Mesenchymal stem cell (in vitro differentiated cells and primary cell): Measurements from ENCODE around the gene LRIG1.

Source experiments
- DNase-seq: peaks from one replicate; pipeline ENCODE4 v3.0.0-alpha.2; 2013
- H2AFZ ChIP-seq: one replicate; pipeline ENCODE4 v1.6.1; 2013; ENCODE audit warnings: low read depth, mild to moderate bottlenecking, control low read depth, inconsistent platforms, low read length, moderate library complexity
- H2AK5ac ChIP-seq: 2 replicates; pipeline ENCODE4 v1.6.1; 2013; ENCODE audit warnings: low read length, moderate library complexity, mild to moderate bottlenecking, inconsistent platforms; ENCODE audit not compliant: severe bottlenecking
- H2BK120ac ChIP-seq: one replicate; pipeline ENCODE4 v1.6.1; 2013; ENCODE audit warnings: low read depth, mild to moderate bottlenecking, inconsistent platforms, low read length, moderate library complexity
- H2BK12ac ChIP-seq, 2 experiments: one replicate each; pipeline ENCODE4 v1.6.1; 2013; ENCODE audit warnings: inconsistent platforms in 2 of 2, low read length in 2 of 2, mild to moderate bottlenecking in 2 of 2, moderate library complexity in 2 of 2, control low read depth in 1 of 2
- H2BK15ac ChIP-seq: one replicate; pipeline ENCODE4 v1.6.1; 2013; ENCODE audit warnings: mild to moderate bottlenecking, low read depth, inconsistent platforms; ENCODE audit not compliant: poor library complexity, severe bottlenecking
- H2BK5ac ChIP-seq: 2 replicates; pipeline ENCODE4 v1.6.1; 2013; ENCODE audit warnings: low read depth, mild to moderate bottlenecking, low read length, control low read depth, inconsistent platforms; ENCODE audit not compliant: poor library complexity, severe bottlenecking
- H3K14ac ChIP-seq, 2 experiments: one replicate each; pipeline ENCODE4 v1.6.1; 2013; ENCODE audit warnings: inconsistent platforms in 2 of 2, low read length in 2 of 2, control low read depth in 1 of 2, mild to moderate bottlenecking in 1 of 2, moderate library complexity in 1 of 2
- H3K18ac ChIP-seq, 2 experiments: one replicate each; pipeline ENCODE4 v1.6.1; 2013; ENCODE audit warnings: inconsistent platforms in 2 of 2, low read length in 2 of 2, control low read depth in 1 of 2, low read depth in 1 of 2, mild to moderate bottlenecking in 1 of 2
- H3K23ac ChIP-seq, 2 experiments: one replicate each; pipeline ENCODE4 v1.6.1; 2013; ENCODE audit warnings: inconsistent platforms in 2 of 2, low read length in 2 of 2, mild to moderate bottlenecking in 2 of 2, moderate library complexity in 2 of 2, control low read depth in 1 of 2
- H3K27ac ChIP-seq: 2 replicates; pipeline ENCODE4 v1.5.1; 2013; ENCODE audit warnings: mild to moderate bottlenecking, moderate library complexity, low read length, control low read depth, inconsistent platforms; ENCODE audit not compliant: poor library complexity, severe bottlenecking
- H3K27me3 ChIP-seq, 2 experiments: 2 replicates each; pipeline versions ENCODE4 v1.6.1 to v1.7.0; 2013; ENCODE audit warnings: low read length in 2 of 2, mild to moderate bottlenecking in 2 of 2, moderate library complexity in 2 of 2, control low read depth in 1 of 2, inconsistent platforms in 1 of 2; ENCODE audit not compliant: control insufficient read depth in 1 of 2, insufficient read depth in 1 of 2
- H3K36me3 ChIP-seq, 2 experiments: 2 replicates each; pipeline versions ENCODE4 v1.6.1 to v1.7.0; 2013; ENCODE audit warnings: low read length in 2 of 2, control low read depth in 1 of 2, inconsistent platforms in 1 of 2, low read depth in 1 of 2, mild to moderate bottlenecking in 1 of 2; ENCODE audit not compliant: insufficient read depth in 2 of 2, control insufficient read depth in 1 of 2
- H3K4ac ChIP-seq, 2 experiments: one replicate each; pipeline ENCODE4 v1.6.1; 2013; ENCODE audit warnings: inconsistent platforms in 2 of 2, low read length in 2 of 2, mild to moderate bottlenecking in 2 of 2, moderate library complexity in 2 of 2, control low read depth in 1 of 2, low read depth in 1 of 2
- H3K4me1 ChIP-seq: 2 replicates; pipeline ENCODE4 v1.6.1; 2013; ENCODE audit warnings: low read depth, low read length, control low read depth; ENCODE audit not compliant: control insufficient read depth, insufficient read depth
- H3K4me2 ChIP-seq: 2 replicates; pipeline ENCODE4 v1.6.1; 2013; ENCODE audit warnings: low read length, mild to moderate bottlenecking, inconsistent platforms; ENCODE audit not compliant: poor library complexity, severe bottlenecking
- H3K4me3 ChIP-seq, 2 experiments: 2 replicates each; pipeline versions ENCODE4 v1.5.1 to v1.7.0; 2013; ENCODE audit warnings: low read length in 2 of 2, mild to moderate bottlenecking in 2 of 2, control low read depth in 1 of 2, low read depth in 1 of 2; ENCODE audit not compliant: insufficient read depth in 1 of 2
- H3K79me1 ChIP-seq: replicated peaks from 2 replicates; pipeline ENCODE4 v1.6.1; 2013; ENCODE audit warnings: mild to moderate bottlenecking, control low read depth, low read length, inconsistent platforms; ENCODE audit not compliant: poor library complexity, severe bottlenecking
- H3K9ac ChIP-seq: 2 replicates; pipeline ENCODE4 v1.7.0; 2013; ENCODE audit warnings: mild to moderate bottlenecking, low read length, moderate library complexity
- H3K9me3 ChIP-seq: 2 replicates; pipeline ENCODE4 v1.7.0; 2013; ENCODE audit warnings: mild to moderate bottlenecking, low read length; ENCODE audit not compliant: control insufficient read depth
- H4K8ac ChIP-seq: one replicate; pipeline ENCODE4 v1.6.1; 2013; ENCODE audit warnings: inconsistent platforms, mild to moderate bottlenecking, low read length, moderate library complexity
- H4K91ac ChIP-seq: one replicate; pipeline ENCODE4 v1.6.1; 2013; ENCODE audit warnings: mild to moderate bottlenecking, low read length, inconsistent platforms
- WGBS: methylation state at CpG from one replicate; pipeline ENCODE4 v1.1.7; 2013; ENCODE audit warnings: mixed read lengths; 5-methylcytosine and 5-hydroxymethylcytosine counted together

LRIG1 gene

DNA sequence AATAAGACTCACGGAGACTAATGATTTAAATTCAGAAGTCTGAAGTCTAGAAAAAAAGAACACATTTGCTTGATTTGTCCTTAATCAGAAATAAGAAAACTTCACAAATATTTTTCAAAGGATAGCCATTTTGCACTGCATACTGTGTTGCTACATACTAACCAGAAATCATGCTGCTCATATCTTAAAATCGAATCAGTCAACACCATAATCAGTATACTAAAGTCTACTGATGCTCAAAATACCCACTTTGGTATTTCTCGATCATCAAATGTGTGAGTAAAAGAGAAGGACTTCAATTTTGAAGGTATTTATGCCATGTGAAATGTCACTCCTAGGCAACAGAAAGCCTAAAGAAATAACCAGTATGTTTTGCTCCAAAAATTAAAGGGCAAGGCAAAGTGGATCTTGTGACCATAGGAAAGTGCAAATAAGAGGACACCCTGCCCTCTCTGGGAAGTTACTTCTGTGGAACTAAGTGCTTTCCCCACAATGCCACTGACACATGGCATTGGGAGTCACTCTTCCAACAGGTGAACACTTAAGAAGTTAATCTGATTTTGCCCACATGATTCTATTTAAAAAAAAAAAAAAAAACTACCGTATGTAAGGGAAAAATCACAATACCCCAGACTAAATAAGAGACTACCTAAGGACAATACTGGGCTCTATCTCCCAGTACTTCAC is 2.7 kb downstream of the LRIG1 start:
- H3K9me3 ChIP-seq, result no peaks in the 10 kb centered on the region
- WGBS, result 82% methylated on average over 2 of the region's 4 CpGs
- DNase-seq, result no peak
- no peak overlapping the region for H3K27ac ChIP-seq
- no peak overlapping the region for H2BK120ac ChIP-seq
- H2BK12ac ChIP-seq, result no peak overlapping the region
- no peak overlapping the region for H4K91ac ChIP-seq
- no peak overlapping the region for H3K4ac ChIP-seq
- H3K14ac ChIP-seq, result no peak overlapping the region
- H4K8ac ChIP-seq, result no peak overlapping the region
- peaks cover 0 to 11% of the 10 kb centered on the region in 2 experiments for H3K27me3 ChIP-seq
- H3K18ac ChIP-seq, result no peak overlapping the region
- peak overlapping the region; percentile 49 for H3K4me2 ChIP-seq
- no peak overlapping the region for H2BK15ac ChIP-seq
- H2BK5ac ChIP-seq, result no peak overlapping the region
- H3K4me3 ChIP-seq, result peak overlapping the region in 1 of 2 experiments; percentile 93
- peaks cover 2% of the 10 kb centered on the region for H3K79me1 ChIP-seq
- no peak overlapping the region for H3K23ac ChIP-seq
- H2AFZ ChIP-seq, result no peak overlapping the region
- H3K9ac ChIP-seq, result no peak overlapping the region
- H3K36me3 ChIP-seq, result no peaks in the 10 kb centered on the region
- no peak overlapping the region for H2AK5ac ChIP-seq
- H3K4me1 ChIP-seq, result peaks cover 8% of the 10 kb centered on the region

DNA sequence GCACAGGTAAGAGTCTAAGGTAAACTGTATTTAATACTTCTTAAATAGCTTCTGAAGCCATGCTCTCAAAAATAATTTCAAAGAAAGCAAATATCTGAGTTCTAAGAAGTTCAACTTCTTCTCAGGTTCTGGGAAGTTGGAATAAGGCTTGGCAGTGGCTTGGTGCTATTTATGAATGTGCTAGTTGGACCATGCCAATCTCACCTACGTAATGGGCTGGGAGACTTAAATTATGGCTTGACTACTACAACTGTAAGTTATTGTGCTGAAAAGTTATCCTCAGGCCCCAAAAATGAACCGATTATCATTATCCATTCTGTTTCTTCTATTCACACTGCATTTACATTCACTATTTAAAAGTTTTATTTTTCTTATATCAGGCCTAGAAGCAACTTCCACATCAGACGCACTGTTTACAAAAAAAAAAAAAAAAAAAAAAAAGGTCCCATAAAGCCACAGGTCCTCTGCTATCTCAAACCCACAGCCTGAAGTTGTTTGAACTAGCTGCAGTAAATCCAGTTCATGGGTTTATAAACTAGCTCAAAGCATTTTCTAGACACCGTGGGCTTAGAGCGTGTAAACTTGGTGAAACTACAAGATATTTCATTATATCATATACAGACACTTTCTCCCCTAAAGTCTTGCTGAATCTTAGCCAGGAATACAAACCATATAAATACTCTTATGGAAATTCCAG is 3.4 kb downstream of the LRIG1 start:
- Histone ChIP-seq H3K79me1 (peaks cover 2% of the 10 kb centered on the region), H3K27ac (no peak overlapping the region), H3K27me3 (peaks cover 0 to 7% of the 10 kb centered on the region in 2 experiments), H4K91ac (no peak overlapping the region), H3K18ac (no peak overlapping the region), H4K8ac (no peak overlapping the region), H2BK120ac (no peak overlapping the region), H3K4me3 (no peak overlapping the region), H2BK15ac (no peak overlapping the region), H3K4ac (no peak overlapping the region), H3K14ac (no peak overlapping the region), H2AK5ac (no peak overlapping the region), H3K9ac (no peak overlapping the region), H3K4me2 (no peak overlapping the region), H3K36me3 (no peaks in the 10 kb centered on the region), H2BK5ac (no peak overlapping the region), H3K23ac (no peak overlapping the region), H2AFZ (no peak overlapping the region), H3K9me3 (no peaks in the 10 kb centered on the region), H2BK12ac (no peak overlapping the region), H3K4me1 (peaks cover 9% of the 10 kb centered on the region)
- DNase-seq, result no peak
- WGBS, result 80% methylated on average over 5 of the region's 5 CpGs

DNA sequence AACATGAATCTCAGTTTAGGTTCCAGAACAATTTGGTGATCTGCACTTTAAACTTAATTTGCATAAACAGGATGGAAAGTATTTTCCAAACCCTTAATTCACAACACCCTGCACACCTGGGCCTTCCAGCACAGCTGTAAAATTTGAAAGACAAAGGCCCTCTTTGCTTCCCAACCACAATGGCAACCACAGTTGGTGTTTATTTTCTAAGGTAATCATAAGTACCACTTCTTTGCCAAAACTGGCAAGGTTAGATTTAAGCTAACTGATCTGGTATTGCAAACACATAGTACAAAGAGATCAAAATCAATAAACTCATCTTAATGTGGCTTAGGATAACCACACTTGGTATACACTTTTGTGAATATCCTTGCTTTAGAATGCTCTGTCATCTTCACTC is 4.1 kb downstream of the LRIG1 start:
- no peak overlapping the region for H3K9ac ChIP-seq
- H3K23ac ChIP-seq, result no peak overlapping the region
- no peak overlapping the region for H2BK5ac ChIP-seq
- no peak overlapping the region for H3K4me3 ChIP-seq
- H3K36me3 ChIP-seq, result no peaks in the 10 kb centered on the region
- H3K18ac ChIP-seq, result no peak overlapping the region
- H2AFZ ChIP-seq, result no peak overlapping the region
- DNase-seq, result no peak
- no peak overlapping the region for H3K14ac ChIP-seq
- H4K8ac ChIP-seq, result no peak overlapping the region
- no peak overlapping the region for H3K27ac ChIP-seq
- H3K4ac ChIP-seq, result no peak overlapping the region
- H2AK5ac ChIP-seq, result no peak overlapping the region
- H2BK120ac ChIP-seq, result no peak overlapping the region
- H4K91ac ChIP-seq, result no peak overlapping the region
- H3K4me2 ChIP-seq, result no peak overlapping the region
- H2BK15ac ChIP-seq, result no peak overlapping the region
- peaks cover 9% of the 10 kb centered on the region for H3K4me1 ChIP-seq
- H3K27me3 ChIP-seq, result peaks cover 0 to under 1% of the 10 kb centered on the region in 2 experiments
- peaks cover under 1% of the 10 kb centered on the region for H3K79me1 ChIP-seq
- no peaks in the 10 kb centered on the region for H3K9me3 ChIP-seq
- no peak overlapping the region for H2BK12ac ChIP-seq

DNA sequence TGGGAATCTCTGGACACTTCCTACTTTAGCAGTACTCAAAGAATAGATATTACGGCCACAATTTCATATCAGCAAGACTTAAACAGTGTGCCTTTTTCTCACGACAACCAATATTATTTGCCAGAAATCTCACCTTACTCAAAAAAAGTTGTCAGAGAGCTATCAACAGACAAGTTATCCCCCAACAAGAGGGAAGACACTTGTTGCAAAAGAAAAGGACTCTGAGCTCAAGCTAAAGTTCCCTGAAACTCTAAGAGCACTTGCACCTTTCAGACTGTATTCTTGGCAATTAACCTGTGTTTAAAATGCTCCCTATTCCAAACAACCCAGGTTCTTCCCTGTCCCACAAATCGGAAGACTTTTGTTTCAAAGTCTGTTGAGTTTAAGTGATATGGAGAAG is 4.5 kb downstream of the LRIG1 start:
- 89% methylated on average over 2 of the region's 3 CpGs for WGBS
- Histone ChIP-seq H3K79me1 (no peaks in the 10 kb centered on the region), H2BK15ac (no peak overlapping the region), H4K91ac (no peak overlapping the region), H2BK120ac (no peak overlapping the region), H3K9ac (no peak overlapping the region), H3K4me1 (peaks cover 7% of the 10 kb centered on the region), H2BK12ac (no peak overlapping the region), H2BK5ac (no peak overlapping the region), H3K4me3 (no peak overlapping the region), H2AFZ (no peak overlapping the region), H3K23ac (no peak overlapping the region), H3K4ac (no peak overlapping the region), H2AK5ac (no peak overlapping the region), H3K27ac (no peak overlapping the region), H3K36me3 (no peaks in the 10 kb centered on the region), H3K4me2 (no peak overlapping the region), H3K9me3 (no peaks in the 10 kb centered on the region), H3K27me3 (no peaks in the 10 kb centered on the region), H4K8ac (no peak overlapping the region), H3K14ac (no peak overlapping the region), H3K18ac (no peak overlapping the region)
- no peak for DNase-seq
